NCI-H1092 treated with DMSO at 0.1 percent for 48 hours (cell line): Measurements from ENCODE around the gene GALNT2.

Source experiments
- DNase-seq: peaks from one replicate; lab custom pipeline; 2025; lab: John Stamatoyannopoulos, UW

The GALNT2 gene

DNA sequence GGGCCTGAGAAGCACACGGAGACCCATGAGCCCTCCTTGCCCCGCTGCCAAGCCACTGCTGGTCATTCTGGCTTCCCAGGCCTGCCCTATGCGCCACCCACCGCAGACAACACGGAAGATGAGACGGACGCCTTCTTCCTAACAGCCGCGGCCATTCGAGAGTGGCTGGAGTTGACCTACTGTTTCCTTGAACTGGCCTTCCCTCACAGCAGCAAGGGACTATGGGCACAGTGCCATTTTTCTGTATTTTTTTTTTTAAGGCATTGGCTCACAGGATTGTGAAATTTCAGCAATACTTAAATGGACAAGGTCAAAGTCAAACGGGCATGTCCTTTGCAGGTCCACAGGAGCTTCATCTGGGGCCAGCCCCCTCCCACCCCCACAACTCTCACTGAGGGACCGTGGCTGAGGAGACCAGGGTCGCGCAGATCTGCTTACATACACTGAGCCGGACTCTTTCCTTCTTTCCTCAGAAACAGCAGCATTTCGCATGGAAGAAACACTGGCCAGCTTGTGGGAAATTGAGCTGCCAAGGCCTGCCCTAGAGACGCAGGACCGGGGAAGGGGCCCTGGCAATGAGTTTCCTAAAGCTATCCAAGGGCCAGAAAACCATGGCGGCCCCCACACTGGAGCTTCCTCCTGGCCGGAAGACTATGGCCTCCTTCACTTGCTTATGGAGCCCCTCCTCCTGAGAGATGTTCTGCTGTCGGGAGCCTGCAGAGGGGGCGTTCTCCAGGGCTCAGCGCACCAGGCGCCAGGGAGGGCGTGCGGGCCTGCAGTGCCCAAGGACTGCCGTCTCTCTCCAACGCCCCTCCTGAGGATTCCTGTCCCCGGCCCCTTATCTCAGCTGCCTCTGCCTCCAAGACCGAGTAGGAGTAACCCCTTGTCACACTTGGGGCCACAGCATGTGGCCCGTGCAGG, 260.2 kb downstream of the GALNT2 start:
- DNase-seq = no peak

DNA sequence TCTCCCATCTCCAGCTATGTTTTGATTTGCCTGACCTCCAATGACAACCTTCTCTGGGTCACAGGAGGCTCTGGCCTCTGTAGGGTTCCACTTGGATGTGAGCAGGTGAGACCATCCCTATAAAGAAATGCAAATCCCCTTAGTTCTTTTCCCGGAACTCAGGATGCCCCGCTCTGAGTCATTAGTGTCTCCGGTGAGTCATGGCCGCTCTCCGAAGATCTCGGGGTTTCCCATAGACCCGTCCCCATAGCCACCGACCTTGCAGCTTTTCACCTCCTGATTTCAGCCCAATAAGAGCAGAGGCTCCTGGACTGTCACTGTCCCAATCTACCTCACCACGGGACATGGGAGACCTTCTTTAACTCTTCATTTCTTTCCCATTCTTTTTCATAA, 260.9 kb downstream of the GALNT2 start:
- no peak for DNase-seq

DNA sequence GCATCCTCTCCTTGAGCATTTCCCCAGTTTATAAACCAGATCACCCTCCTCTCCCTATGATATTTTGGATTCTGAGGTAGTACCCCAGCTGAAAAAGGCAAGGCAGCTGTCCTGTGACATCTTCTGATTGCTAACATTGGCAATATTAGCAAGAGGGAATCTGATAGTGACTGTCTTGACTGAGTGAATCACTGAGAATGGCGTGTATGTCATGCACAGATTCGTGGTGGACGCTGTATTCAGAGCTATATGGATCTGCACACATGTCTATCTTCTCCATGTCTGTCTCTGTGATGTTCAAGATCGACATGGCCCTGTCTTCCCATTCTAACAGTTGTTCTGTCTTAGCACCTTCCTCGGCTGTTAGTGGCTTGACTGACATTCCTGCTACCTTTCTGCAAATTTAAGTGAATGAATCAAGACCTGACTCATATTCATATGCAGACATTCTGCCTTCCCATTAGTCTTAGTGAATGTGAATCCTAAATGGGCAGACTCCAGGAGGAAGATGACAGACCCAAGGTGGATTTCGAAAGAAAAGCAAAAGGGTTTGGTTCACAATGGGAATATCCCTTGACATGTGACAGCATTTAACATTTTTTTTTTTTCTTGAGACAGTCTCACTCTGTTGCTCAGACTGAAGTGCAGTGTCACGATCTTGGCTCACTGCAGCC, 261.4 kb downstream of the GALNT2 start:
- no peak for DNase-seq

DNA sequence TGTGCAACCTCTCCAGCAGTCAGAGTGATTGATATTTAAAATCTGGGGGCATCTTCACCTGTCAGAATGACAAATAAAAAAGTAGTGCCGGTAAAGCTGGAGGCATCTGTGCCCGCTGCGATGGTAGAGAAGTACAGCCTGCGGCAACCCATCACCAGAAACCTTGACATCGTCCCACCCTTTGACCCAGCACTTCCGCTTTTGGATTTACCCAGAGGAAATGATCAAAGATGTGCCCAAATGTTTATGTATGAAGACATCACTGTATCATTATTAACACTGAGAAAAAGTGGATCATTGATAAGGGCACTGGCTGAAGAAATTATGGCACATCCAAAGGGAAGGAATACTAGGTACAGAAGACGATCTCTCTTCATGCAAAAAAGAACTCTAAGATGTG, 263.1 kb downstream of the GALNT2 start:
- DNase-seq = no peak
